Left renal pelvis (tissue), 4 donors: ENCODE data around the gene KCNIP4. TPM values are rescaled to one million over a fixed set of nuclear protein-coding genes. Genes with fewer than 3 reads are reported as not detected.

Experiments used
- DNase-seq, 4 donors: peaks; one replicate each; pipeline ENCODE4 v3.0.0-alpha.2; 2013; ENCODE audit warnings: low read depth in 4 of 4, low spot score in 3 of 4
- polyA plus RNA-seq, 4 donors: library from polyadenylated mRNA; unstranded; fragments of 120-200 nt; gene quantifications; one replicate each; pipeline ENCODE4 v1.2.1, GENCODE V29; 2013; ENCODE audit not compliant: insufficient read length in 4 of 4

The KCNIP4 gene
- polyA plus RNA-seq, 4 donors, result 12.1 to 21.9 (median 16.0) TPM

GRCh38 chr4:21856301-21856700 lies 92.3 kb downstream of the KCNIP4 start:
- DNase-seq, result no peak

DNA sequence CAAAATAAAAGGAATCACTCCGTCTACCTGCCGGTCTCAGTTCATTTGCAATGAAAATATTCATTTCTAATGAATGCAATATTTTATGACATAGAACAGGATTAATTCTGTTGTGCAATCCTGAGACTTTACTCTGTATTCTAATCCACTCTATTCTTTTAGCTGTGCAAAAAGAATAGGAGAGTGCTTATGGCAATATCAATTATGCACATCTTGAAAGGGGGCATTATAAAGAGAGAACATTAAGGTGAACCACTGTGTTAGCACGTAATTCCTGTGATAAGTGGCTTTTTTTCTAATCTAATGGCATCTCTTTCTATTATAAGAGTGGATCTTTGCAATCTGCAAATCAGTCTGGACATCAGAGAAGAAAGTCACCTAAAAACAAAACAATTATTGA lies 99.5 kb downstream of the KCNIP4 start:
- no peak for DNase-seq

DNA sequence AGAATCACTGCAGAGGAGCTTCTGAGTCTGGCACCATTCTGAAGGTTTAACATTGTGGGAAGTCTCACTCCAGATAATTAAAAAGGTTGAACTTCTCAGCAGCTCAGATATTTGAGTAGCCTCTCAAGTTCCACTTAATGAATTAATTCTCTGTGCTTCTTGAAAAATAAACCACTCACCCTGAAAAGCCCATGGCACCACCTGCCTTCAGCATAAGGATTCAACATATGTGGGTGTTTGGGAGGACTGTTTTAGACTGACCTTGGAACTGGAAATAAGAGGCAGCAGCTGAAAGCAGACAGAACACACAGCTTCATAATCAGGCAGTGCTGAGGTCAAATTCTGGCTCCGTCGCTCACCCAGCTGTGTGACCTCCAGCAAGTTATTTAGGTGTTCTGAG lies 100.6 kb downstream of the KCNIP4 start:
- DNase-seq, result peak in 1 of 4 donors; percentile 3

DNA sequence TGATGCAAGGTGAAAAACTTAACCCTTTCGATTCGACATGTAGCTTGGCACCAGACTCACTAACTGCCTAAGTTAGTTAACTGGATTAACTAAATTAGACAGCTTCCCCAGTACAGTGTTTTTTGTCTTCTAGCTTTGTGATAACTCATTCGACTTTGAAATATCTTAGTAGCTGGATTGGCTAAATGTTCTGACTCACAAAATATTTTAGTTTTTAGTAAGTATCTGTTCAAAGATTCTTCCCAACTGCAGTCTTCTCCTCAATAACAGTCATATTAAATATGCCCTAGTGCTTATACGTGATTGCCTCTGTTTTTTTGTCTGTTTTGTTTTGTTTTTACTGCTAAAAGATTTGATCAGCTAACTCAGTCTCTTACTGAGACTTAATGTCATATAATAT lies 102.9 kb downstream of the KCNIP4 start:
- DNase-seq, result no peak

- no peak for DNase-seq
Observed at GRCh38 chr4:21835712-21836111, 112.9 kb downstream of the KCNIP4 start.

GRCh38 chr4:21830272-21830671 lies 118.3 kb downstream of the KCNIP4 start:
- DNase-seq, result no peak

- DNase-seq, result no peak
Observed at GRCh38 chr4:21827575-21827974, 121.0 kb downstream of the KCNIP4 start.

DNA sequence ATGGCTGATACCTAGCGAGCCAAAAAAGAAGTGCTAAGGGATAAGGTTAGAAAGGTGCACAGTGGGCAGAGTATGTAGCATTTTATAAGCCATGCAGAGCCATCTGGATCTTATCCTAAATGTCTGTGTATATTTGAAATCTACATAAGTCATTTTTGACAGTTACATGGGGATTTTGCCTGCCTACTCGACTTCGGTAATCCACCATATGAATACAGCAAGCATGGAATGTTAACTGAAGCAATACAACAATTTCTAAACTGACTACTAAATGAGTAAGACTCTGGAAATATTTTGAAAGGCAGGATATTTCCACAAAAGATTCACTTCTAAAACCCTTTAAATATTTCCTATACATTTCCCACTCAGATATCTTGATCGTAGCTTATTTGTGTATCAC lies 122.5 kb downstream of the KCNIP4 start:
- DNase-seq, result no peak

GRCh38 chr4:21819086-21819485 lies 129.5 kb downstream of the KCNIP4 start:
- no peak for DNase-seq

- DNase-seq, result no peak
Observed at GRCh38 chr4:21815651-21816377, 132.8 kb downstream of the KCNIP4 start.

- DNase-seq, result no peak
Observed at GRCh38 chr4:21811565-21811964, 137.0 kb downstream of the KCNIP4 start.

DNA sequence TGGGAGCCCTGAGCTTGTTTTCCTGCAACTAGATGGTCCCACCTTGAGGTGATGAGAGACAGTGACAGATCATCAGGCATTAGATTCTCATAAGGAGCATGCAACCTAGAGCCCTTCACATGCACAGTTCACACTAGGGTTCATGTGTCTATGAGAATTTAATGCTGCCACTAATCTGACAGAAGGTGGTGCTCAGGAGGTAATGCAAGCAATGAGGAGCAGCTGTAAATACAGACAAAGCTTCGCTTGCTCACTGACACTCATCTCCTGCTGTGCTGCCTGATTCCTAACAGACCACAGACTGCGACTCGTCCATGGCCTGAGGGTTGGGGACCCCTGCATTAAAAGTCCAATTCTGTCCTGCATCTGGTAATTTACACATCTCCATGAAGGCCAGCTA lies 141.6 kb downstream of the KCNIP4 start:
- no peak for DNase-seq

DNA sequence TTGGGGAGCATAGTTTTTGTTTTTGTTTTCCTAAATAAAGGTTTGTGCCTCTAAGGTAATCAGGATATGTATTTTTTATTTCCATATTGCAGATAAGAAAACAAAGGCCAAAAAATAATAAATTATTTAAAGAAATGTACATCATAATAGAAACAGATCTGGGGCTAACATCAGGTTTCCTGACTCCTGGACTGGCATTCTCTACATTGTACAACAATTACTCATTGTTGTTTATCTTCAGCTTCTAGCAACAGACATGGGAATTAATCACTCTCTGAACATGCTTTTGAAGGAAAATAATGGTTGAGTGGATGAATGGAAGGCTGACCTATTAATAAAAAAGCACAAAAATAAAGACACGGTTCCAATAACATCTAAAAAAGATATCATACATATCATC lies 146.2 kb downstream of the KCNIP4 start:
- DNase-seq, result no peak

- no peak for DNase-seq
Observed at GRCh38 chr4:21801661-21802385, 146.7 kb downstream of the KCNIP4 start.

DNA sequence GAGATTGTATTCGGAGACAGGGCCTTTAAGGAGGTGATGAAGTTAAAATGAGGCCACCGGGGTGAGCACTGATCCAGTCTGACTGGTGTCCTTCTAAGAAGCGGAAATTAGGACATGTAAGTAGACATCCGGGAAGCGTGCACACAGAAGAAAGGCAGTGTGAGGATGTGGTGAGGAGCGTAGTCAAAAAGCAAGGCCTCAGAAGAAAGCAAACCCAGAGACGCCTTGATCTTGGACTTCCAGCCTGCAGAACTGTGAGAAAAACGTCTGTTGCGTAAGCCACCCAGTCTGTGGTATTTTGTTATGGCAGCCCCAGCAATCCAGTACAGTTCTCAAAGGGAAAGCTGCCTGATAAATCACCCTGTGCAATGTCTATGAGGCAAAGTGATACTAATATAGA lies 153.5 kb downstream of the KCNIP4 start:
- DNase-seq, result no peak

- DNase-seq, result no peak
Observed at GRCh38 chr4:21792736-21793135, 155.8 kb downstream of the KCNIP4 start.

GRCh38 chr4:21790438-21791029 lies 158.0 kb downstream of the KCNIP4 start:
- no peak for DNase-seq

- DNase-seq, result no peak
Observed at GRCh38 chr4:21780148-21780547, 168.4 kb downstream of the KCNIP4 start.

DNA sequence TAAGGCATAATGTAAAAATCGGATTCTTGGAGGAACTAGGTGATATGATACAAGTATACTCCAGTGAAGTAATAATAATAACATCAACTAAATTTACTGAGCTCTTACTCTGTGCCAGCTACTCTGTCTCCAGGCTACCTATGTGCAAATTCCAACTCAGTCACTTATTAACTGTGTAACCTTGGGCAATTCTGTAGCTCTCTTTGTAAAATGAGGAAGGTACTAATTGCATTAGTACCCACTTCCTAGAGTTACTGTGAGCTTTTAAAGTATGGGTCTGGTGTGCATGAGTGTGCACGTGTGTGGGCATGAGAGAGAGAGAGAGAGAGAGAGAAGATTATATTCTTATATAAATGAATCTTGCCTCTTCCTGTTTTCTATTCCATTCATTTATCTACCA lies 169.9 kb downstream of the KCNIP4 start:
- no peak for DNase-seq

- no peak for DNase-seq
Observed at GRCh38 chr4:21775703-21776102, 172.9 kb downstream of the KCNIP4 start.

- DNase-seq, result no peak
Observed at GRCh38 chr4:21769404-21770147, 179.0 kb downstream of the KCNIP4 start.
